Transverse colon (tissue), 4 donors: Measurements from ENCODE around the gene DMBT1.

Experiments used
- CTCF ChIP-seq, 5 experiments: fragments of 200-600 bp in 3 of 5; fragments of 450-650 bp in 2 of 5; sonication (generic) in 3 of 5; IDR thresholded peaks; 1 replicate in 2 of 5; 2 replicates in 3 of 5; pipeline ENCODE4 v1.5.1; 2016 to 2017; ENCODE audit warnings: antibody characterized with exemption in 5 of 5, inconsistent platforms in 3 of 5, mild to moderate bottlenecking in 2 of 5, moderate library complexity in 1 of 5
- EP300 ChIP-seq: sonication (generic); formaldehyde crosslinking; IDR thresholded peaks from one replicate; pipeline ENCODE4 v1.6.1; 2017; ENCODE audit warnings: antibody characterized with exemption, low read depth
- POLR2A ChIP-seq: fragments of 450-650 bp; IDR thresholded peaks from one replicate; pipeline ENCODE4 v1.6.1; 2016; ENCODE audit warnings: antibody characterized with exemption, mild to moderate bottlenecking, moderate library complexity
- POLR2AphosphoS5 ChIP-seq, 3 donors: sonication (generic); formaldehyde crosslinking; IDR thresholded peaks; one replicate each; pipeline ENCODE4 v1.6.1; 2016; ENCODE audit warnings: antibody characterized with exemption in 3 of 3

GRCh38 chr10:122587098-122587760 lies 26.7 kb downstream of the DMBT1 start:
- TF ChIP-seq CTCF (IDR thresholded peaks at IDR 0.05) (no peak), POLR2A (no peak), POLR2AphosphoS5 (IDR thresholded peaks at IDR 0.05) (no peak), EP300 (no peak)
